T47D (cell line): ENCODE measurements around the gene FIBP.

Source experiments
- DNase-seq, 2 experiments: peaks; one replicate each; pipeline versions ENCODE4 v3.0.0 to v3.0.0-alpha.2; 2011 to 2012; ENCODE audit warnings: low read depth in 1 of 2, low spot score in 1 of 2
- JUND ChIP-seq: IDR thresholded peaks from 2 replicates; pipeline ENCODE4 v1.6.1; 2012; ENCODE audit warnings: low read depth
- in situ Hi-C: cut with HindIII; loops from 2 replicates; pipeline ENCODE4 v1.10.0; 2016; ENCODE audit warnings: low sequenced_read_pairs, low pct_unique_long_range_greater_than_20kb

The FIBP gene

GRCh38 chr11:65861533-65862183, 26.6 kb downstream of the FIBP start:
- no peak for TF ChIP-seq JUND
- DNase-seq, result no peak
- in situ Hi-C loops, result no loop called here

- no peak for TF ChIP-seq JUND
- DNase-seq, result peak; percentile 53 to 62
- in situ Hi-C loops, result no loop called here
These were observed 27.1 kb downstream of the FIBP start for GRCh38 chr11:65861165-65861505.

GRCh38 chr11:65860278-65861164, 27.8 kb downstream of the FIBP start, which contains the start of gene MUS81:
TSS of gene MUS81 (plus strand) at chr11:65860433. CDS start at chr11:65860754, 321 bp downstream.
- in situ Hi-C loops, result no loop called here
- DNase-seq, result peak; percentile 98 to 99
- no peak for TF ChIP-seq JUND

GRCh38 chr11:65859812-65860277, 28.4 kb downstream of the FIBP start:
- DNase-seq, result no peak
- in situ Hi-C loops, result no loop called here
- no peak for TF ChIP-seq JUND

- no peak for TF ChIP-seq JUND
- in situ Hi-C loops, result no loop called here
- DNase-seq, result peak; percentile 98 to 99
These were observed 29.0 kb downstream of the FIBP start for GRCh38 chr11:65859095-65859811.

GRCh38 chr11:65858681-65859087, 29.6 kb downstream of the FIBP start:
- in situ Hi-C loops, result no loop called here
- no peak for DNase-seq
- TF ChIP-seq JUND, result no peak

GRCh38 chr11:65857853-65858680, 30.2 kb downstream of the FIBP start, which contains the start of gene CFL1:
TSS of gene CFL1 (minus strand) at chr11:65858180. CDS start at chr11:65858099, 81 bp downstream.
- peak; percentile 90 to 99 for DNase-seq
- in situ Hi-C loops, result no loop called here
- no peak for TF ChIP-seq JUND

GRCh38 chr11:65857500-65857852, 30.8 kb downstream of the FIBP start:
- no peak for TF ChIP-seq JUND
- DNase-seq, result peak in 1 of 2 experiments; percentile 62
- in situ Hi-C loops, result no loop called here

- TF ChIP-seq JUND, result peak; percentile 50
- peak; percentile 84 to 87 for DNase-seq
- in situ Hi-C loops, result no loop called here
These were observed 31.4 kb downstream of the FIBP start for GRCh38 chr11:65856689-65857499.

- in situ Hi-C loops, result no loop called here
- DNase-seq, result no peak
- TF ChIP-seq JUND, result no peak
These were observed 32.3 kb downstream of the FIBP start for GRCh38 chr11:65855927-65856363.
